ENCODE measurements around the gene HDGF.

DNA sequence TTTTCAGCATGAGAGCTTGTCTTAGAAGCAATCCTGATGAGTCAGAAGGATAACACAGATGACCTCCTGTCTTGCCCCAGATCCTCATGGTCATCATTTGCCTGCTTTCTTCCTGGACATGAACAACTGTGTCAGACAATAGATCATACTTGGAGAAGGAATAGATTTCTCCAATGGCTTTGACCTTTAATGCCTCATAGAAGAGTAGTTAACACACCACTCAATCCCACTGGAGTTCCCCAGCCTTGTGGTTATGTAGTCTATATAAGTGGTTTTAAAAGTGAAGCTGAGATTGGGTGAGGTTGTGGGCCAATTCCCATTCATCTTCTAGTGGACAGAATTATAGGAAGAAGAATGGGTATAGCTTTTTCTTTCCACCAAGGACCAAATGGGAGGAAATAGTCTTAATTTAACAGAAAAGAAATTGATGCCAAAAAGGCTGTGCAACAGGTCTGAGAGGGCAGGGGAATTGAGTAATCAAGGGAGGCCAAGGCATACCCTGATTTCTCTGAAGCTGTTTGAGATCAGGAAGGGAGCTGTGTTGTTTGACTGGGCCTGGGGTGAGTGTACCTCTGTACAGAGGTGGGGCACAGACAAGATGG is 30.2 kb upstream of the HDGF start:
- TF ChIP-seq, protein P1, sequence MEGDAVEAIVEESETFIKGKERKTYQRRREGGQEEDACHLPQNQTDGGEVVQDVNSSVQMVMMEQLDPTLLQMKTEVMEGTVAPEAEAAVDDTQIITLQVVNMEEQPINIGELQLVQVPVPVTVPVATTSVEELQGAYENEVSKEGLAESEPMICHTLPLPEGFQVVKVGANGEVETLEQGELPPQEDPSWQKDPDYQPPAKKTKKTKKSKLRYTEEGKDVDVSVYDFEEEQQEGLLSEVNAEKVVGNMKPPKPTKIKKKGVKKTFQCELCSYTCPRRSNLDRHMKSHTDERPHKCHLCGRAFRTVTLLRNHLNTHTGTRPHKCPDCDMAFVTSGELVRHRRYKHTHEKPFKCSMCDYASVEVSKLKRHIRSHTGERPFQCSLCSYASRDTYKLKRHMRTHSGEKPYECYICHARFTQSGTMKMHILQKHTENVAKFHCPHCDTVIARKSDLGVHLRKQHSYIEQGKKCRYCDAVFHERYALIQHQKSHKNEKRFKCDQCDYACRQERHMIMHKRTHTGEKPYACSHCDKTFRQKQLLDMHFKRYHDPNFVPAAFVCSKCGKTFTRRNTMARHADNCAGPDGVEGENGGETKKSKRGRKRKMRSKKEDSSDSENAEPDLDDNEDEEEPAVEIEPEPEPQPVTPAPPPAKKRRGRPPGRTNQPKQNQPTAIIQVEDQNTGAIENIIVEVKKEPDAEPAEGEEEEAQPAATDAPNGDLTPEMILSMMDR (conservative IDR thresholded peaks at IDR 0.05), result no peak
- no peak for TF ChIP-seq EZH2 (IDR thresholded peaks at IDR 0.05; ENCODE audit: low read depth)

Measured in PC-9 (cell line).